ENCODE results near the gene RPRML.

The RPRML gene

DNA sequence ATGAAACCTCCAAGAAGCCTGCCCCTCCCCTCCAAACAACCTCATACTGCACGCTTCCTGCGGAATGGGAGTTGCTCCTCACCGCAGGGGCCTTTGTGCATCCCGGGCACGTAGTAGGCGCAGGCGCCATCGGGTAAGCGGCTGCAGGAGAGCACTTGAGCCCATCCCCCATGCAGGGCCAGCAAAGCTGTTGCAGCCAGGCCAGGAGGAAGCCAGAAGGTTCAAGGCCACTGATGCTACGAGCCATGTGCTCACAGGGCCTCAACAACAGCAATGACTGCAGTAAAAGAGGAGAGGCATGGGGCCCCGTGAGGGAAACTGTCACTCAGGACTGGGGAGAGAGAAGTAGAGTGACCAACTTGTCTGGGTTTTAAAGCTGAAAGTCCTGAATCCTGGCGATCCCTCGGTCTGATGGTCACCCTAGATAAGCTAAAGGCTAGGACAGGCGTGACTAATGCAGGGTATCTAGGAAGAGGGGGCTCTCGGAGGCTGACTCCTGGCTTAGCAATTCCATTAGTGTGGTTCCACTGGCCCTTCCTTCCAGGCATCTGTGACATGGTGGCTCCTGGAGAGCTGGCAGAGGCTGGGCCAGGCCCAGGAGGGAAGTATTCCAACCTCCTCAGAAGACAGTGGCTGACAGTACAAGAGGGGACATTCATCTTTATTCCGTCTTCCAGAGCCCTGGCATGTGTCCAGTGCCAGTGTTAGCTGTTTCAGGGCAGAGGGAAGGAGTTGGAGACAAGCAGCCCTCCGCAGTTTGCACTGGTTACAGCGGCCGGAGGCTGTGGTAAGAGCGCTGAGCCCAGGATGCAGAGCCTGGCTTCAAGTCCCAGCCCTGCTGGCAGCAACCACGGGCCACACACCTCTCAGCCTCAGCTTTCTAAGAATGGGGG, 35.3 kb downstream of the RPRML start:
- DNase-seq, result peak; percentile 59

DNA sequence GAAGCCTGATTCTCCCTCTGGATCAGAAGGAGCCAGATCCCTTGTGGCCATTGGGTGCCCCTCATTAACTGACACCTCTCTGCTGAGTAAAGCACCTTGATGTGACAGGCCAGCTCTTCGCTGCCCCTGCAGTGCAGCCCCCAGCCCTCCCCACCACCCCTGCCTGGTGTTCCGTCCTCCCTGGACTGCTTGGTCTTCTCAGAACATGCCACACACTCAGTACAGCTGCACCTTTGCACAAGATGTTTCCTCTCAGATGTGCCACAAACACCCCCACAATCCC, 35.9 kb downstream of the RPRML start:
- DNase-seq, result no peak

DNA sequence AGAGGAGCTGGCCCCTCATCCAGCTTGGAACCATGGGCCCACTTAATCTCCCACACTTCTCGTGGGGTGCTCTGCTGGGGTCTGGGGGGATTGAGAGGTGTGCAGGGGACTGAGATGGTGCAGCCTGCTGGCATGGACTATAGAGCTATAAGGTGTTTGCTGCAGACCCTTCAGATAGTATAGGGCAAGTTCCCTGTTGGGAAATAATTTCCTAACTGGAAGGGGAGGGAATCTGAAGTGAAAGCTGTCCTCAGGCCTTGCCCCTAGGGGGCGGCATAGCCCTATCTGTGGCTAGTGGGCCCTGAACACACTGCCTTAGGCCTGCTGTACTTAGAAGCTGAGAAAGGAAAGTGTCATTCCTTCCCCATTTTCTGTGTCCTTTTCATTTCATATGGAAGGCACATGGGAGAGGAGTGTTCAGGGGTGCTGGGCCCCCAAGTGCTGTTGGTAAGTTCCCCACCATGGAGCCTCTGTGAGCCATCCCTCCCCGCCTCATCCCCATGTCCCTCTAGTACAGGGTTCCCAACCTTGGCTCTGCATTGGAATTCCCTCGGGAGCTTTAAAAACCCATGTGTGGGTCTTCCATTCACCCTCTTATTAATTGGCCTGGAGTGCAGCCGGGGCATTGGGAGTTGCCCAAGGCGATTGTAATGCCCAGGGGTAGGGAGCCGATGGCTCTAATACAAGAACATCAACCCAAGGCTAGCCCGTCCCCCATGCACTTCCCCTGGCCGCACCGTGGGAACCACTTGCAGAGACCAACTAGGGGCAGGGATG, 36.4 kb downstream of the RPRML start:
- DNase-seq, result peak; percentile 91

DNA sequence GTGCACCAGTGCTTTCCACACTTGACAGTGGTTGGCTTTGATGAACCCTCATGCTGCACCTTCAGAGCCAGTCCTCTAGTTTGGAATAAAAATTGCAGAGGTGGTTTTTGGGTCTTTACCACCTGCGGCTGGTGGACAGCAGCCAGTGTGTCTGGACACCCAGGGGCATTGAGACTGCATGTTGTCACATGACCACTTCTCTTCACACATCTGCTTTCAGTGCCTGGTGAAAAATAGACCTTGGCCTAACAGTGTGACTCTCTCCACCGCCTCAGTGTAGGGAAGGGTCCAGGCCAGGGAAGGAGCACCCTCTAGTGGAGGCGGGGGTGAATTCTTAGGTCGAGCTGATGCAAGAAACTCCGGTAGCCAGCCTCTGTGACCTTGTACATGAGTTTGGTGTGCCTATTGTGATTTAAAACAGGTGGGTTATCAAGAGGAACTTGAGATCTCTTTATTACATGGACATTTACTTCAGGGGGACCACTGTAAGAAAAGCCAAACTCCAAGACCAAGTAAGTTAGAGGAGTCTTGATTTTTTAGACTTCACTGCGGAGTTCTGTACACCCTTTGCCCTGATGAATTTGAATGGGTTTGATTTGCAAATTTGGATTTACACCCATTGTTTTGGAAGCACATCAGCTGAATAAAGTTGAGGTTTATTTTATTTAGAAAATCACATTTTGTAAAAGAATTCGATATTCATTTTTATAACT, 38.2 kb downstream of the RPRML start:
- DNase-seq, result peak; percentile 93

DNA sequence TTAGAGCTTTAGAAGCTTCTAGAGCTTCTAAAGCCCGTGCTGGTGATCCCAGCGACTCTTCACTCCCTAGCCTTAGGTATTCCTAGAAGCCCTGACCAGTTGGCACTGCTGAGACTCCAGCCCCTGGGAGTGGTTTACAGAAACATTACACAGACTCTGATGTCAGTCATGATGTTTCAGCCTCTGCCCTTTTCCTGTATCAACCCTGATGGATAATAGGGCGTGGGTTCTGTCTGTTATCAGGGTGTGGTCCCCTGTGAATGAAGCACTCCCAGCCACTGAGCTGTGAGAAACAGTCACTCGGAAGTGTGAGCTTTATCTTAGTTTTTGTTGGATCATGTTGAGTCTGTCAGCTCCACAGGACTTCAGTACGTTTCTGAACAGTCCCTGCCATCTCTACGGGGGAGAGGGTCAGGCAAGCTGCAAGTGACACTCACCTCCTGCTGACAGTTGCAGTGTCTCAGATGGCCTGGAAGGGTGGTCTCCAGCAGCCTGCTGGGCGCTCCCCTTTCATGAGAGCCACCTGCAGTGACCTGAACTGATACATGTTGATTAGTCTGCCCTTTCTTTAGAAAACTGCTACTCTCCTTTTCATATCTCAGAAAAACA, 43.3 kb downstream of the RPRML start:
- DNase-seq, result no peak

DNA sequence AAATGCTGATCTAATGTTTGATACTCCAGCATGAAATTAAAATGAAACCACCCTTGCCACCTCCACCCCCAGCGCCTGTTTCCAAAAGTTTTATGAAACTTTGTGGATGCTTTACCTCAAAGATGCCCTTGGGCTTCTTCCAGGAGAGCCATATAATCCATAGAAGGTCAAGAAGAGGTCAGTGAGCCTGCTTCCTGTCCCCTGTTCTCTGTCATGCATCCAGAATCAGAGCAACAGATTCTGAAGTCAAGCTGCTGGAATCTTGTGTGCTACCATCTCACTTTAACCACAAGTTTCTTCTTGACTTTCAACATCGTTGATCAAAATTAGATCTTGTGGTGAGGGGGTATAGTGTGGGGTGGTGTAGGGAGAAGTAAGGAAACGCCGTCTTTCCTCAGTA, 47.5 kb downstream of the RPRML start:
- no peak for DNase-seq

DNA sequence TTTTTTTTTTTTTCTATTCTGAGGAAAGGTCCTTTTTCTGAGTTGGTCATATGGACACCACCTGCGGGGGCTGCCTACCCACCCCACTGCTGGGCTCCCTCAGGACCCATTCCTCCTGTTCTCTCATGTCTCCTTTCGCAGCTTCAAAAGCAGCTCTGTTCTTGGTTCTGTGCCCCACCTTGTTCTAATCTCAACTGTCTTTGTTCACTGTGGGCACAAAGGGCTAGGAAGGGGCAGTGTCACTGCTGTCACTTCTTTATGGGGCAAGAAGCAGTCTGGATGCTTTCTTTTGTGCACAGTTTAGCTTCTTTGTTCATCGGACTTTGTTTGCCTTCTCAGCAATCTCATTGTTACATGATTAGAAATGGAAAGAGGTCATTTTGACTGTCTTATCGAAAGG, 49.0 kb downstream of the RPRML start:
- no peak for DNase-seq

DNA sequence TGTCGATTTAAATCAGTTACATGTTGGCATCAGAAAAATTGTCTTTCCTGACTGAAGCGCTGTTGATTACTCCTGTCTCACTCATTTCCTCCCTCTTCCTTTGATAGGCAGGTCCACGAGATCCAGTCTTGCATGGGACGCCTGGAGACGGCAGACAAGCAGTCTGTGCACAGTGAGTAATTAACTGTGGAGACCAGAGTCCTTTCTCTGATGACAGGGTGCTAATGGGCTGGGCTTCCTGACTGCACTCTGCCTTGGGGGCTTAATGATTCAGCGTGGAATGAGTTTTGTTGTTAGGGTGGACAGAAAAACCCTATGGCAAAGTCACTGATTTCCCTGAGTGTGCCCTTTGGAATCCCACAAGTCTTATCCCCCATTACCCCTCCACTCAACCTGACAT, 49.6 kb downstream of the RPRML start:
- no peak for DNase-seq

DNA sequence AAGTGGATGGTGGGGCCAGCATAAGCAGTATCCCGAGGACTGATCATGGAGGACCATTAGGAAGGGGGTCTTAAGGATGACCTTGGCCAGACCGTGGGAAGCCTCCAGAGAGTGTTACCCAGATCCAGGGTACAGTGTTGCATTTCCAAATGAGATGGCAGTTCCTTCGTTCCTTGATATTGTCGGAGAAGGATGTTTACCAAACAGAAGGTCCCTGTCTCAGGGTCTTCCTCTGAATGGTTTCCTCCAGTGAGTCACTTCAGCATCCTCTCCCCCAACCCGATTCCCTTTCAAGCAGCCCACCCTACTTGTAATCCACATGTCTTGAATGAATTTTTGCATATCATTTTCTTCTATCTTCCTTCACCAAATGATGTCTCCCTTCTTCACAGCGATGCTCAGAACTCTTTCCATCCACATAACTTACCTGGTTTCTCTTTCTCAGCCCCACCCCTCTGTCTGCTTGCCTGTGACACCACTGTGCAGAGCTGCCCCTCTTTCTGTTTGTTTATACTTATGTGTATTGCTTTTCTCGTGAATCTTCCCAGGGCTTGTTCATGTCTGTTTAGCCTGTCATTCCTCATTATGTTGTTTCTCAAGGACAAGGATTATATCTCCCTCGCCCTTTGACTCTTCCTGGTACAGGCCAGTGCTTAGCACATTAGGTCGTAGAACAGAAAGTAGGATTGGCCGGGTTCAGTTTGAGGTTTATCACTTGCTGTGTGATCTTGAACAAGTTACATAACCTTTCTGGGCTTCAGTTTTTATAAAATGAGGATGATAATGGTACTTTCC, 50.4 kb downstream of the RPRML start:
- DNase-seq, result no peak

Data from DMS53 (cell line).